ENCODE results near the gene NUF2.

Gene NUF2

GRCh38 chr1:163401211-163401610 lies 79.5 kb downstream of the NUF2 start:
- no peak for DNase-seq (ENCODE audit: low read depth in 3 of 3)
